Muscle of arm (tissue), 12 donors: ENCODE data around the gene CYP39A1. TPM values are rescaled to one million over a fixed set of nuclear protein-coding genes. Genes with fewer than 3 reads are reported as not detected.
A peak's percentile ranks its signal among the peaks of the same experiment; 100 is the strongest.

ENCODE experiments used
- DNase-seq: peaks from one replicate; pipeline ENCODE4 v3.0.0-alpha.2; 2013
- polyA plus RNA-seq, 12 donors: library from polyadenylated mRNA; unstranded; fragments of 120-200 nt; gene quantifications; one replicate each; pipeline ENCODE4 v1.2.1, GENCODE V29; 2013; ENCODE audit not compliant: insufficient read length in 12 of 12

Gene CYP39A1
- polyA plus RNA-seq, 12 donors: 1.8 to 3.6 (median 2.3) TPM; not detected in 2

- DNase-seq: no peak
Measured at GRCh38 chr6:46517202-46517601, 135.4 kb downstream of the CYP39A1 start.

- DNase-seq: no peak
Measured at GRCh38 chr6:46513533-46513932, 139.1 kb downstream of the CYP39A1 start.

GRCh38 chr6:46511320-46511719 is 141.3 kb downstream of the CYP39A1 start:
- no peak for DNase-seq

- peak; percentile 66 for DNase-seq
Measured at GRCh38 chr6:46510651-46511050, 142.0 kb downstream of the CYP39A1 start.

GRCh38 chr6:46509981-46510510 is 142.6 kb downstream of the CYP39A1 start:
- no peak for DNase-seq

GRCh38 chr6:46509063-46509462 is 143.6 kb downstream of the CYP39A1 start:
- no peak for DNase-seq

GRCh38 chr6:46507426-46507825 is 145.2 kb downstream of the CYP39A1 start:
- no peak for DNase-seq

- DNase-seq: no peak
Measured at GRCh38 chr6:46505693-46506512, 146.7 kb downstream of the CYP39A1 start.

GRCh38 chr6:46504242-46504641 is 148.4 kb downstream of the CYP39A1 start:
- no peak for DNase-seq

GRCh38 chr6:46502486-46503119 is 150.0 kb downstream of the CYP39A1 start:
- no peak for DNase-seq

GRCh38 chr6:46501136-46502089 is 151.2 kb downstream of the CYP39A1 start:
- DNase-seq: no peak

GRCh38 chr6:46500382-46500781 is 152.2 kb downstream of the CYP39A1 start:
- DNase-seq: no peak

Other genes starting within 250 kb of the CYP39A1 start
- gene RCAN2, start 161.4 kb downstream of the CYP39A1 start, polyA plus RNA-seq: 1 to 10 TPM in 11 of 12 donors, not detected in 1; 4.6 to 8.2 (median 6.9) TPM
- gene SLC25A27, start 157 bp upstream of the CYP39A1 start, polyA plus RNA-seq: 10 to 100 TPM in 10 of 12 donors, 1 to 10 TPM in 1, not detected in 1; 7.9 to 37.9 (median 21.3) TPM
- gene TDRD6, start 35.1 kb upstream of the CYP39A1 start, polyA plus RNA-seq: 1 to 10 TPM in 4 of 12 donors, under 1 TPM in 6, not detected in 2; 0.37 to 1.6 (median 0.80) TPM
- 1 to 10 TPM in 7 of 12 donors, under 1 TPM in 3, not detected in 2; 0.80 to 3.4 (median 1.3) TPM for gene PLA2G7, start 82.6 kb upstream of the CYP39A1 start, polyA plus RNA-seq
- 1 to 10 TPM in 2 of 12 donors, under 1 TPM in 8, not detected in 2; 0.26 to 3.1 (median 0.61) TPM for gene ANKRD66, start 94.1 kb upstream of the CYP39A1 start, polyA plus RNA-seq
- gene MEP1A, start 140.6 kb upstream of the CYP39A1 start, polyA plus RNA-seq: 10 to 100 TPM in 1 of 12 donors, under 1 TPM in 1, not detected in 10; 0.45 to 66.0 TPM